T-helper 2 cell treated with Interferon-gamma antibody and Interleukin-4, amounts not matched to agents 5 μg/mL and 100 μg/mL, for 36 hours (primary cell): Measurements from ENCODE around the gene ELOVL6.
"Not testable (repeated sequence)": the region's sequence is repeated elsewhere in the genome, so short reads cannot be mapped to it uniquely, and the experiment has no call there.

Experiments used
- DNase-seq: peaks from one replicate; pipeline ENCODE4 v3.0.0; 2021; ENCODE audit warnings: low spot score
- H3K27ac Mint-ChIP-seq: one replicate; pipeline ENCODE4 v1.8.0; 2021; ENCODE audit warnings: mild to moderate bottlenecking, mixed read lengths
- H3K27me3 Mint-ChIP-seq: one replicate; pipeline ENCODE4 v1.8.0; 2021; ENCODE audit warnings: low read depth, mixed read lengths
- H3K36me3 Mint-ChIP-seq: one replicate; pipeline ENCODE4 v1.8.0; 2021; ENCODE audit warnings: low read depth, mixed read lengths
- H3K4me1 Mint-ChIP-seq: one replicate; pipeline ENCODE4 v1.8.0; 2021; ENCODE audit warnings: low read depth, mixed read lengths
- H3K4me3 Mint-ChIP-seq: one replicate; pipeline ENCODE4 v1.8.0; 2022; ENCODE audit warnings: mild to moderate bottlenecking, moderate library complexity, mixed read lengths
- H3K9me3 Mint-ChIP-seq: one replicate; pipeline ENCODE4 v1.8.0; 2021; ENCODE audit warnings: mixed read lengths

The ELOVL6 gene

GRCh38 chr4:110198435-110199416, at the start of gene ELOVL6:
TSS of gene ELOVL6 (minus strand) at chr4:110198615. CDS start at chr4:110198335, 280 bp downstream.
- H3K36me3 Mint-ChIP-seq: peaks cover 6% of the 10 kb centered on the region
- peak within 1 kb of the TSS; percentile 100 for H3K27ac Mint-ChIP-seq
- peaks cover 20% of the 10 kb centered on the region for H3K4me1 Mint-ChIP-seq
- no peaks in the 10 kb centered on the region for H3K9me3 Mint-ChIP-seq
- H3K27me3 Mint-ChIP-seq: no peaks in the 10 kb centered on the region
- DNase-seq: peak; percentile 40
- H3K4me3 Mint-ChIP-seq: peak within 1 kb of the TSS; percentile 100

GRCh38 chr4:110248100-110248499, 49.7 kb upstream of the ELOVL6 start:
- H3K4me1 Mint-ChIP-seq: no peaks in the 10 kb centered on the region
- H3K27me3 Mint-ChIP-seq: peaks cover 16% of the 10 kb centered on the region
- H3K36me3 Mint-ChIP-seq: no peaks in the 10 kb centered on the region
- no peak for DNase-seq
- no peak overlapping the region for H3K27ac Mint-ChIP-seq
- no peak overlapping the region for H3K4me3 Mint-ChIP-seq
- no peaks in the 10 kb centered on the region for H3K9me3 Mint-ChIP-seq

- peaks cover 17% of the 10 kb centered on the region for H3K27me3 Mint-ChIP-seq
- H3K4me3 Mint-ChIP-seq: no peak overlapping the region
- no peaks in the 10 kb centered on the region for H3K36me3 Mint-ChIP-seq
- H3K4me1 Mint-ChIP-seq: no peaks in the 10 kb centered on the region
- no peak for DNase-seq
- H3K9me3 Mint-ChIP-seq: no peaks in the 10 kb centered on the region
- H3K27ac Mint-ChIP-seq: no peak overlapping the region
Measured at GRCh38 chr4:110247591-110247990, 49.2 kb upstream of the ELOVL6 start.

- Mint-ChIP-seq H3K27ac (no peak overlapping the region), H3K36me3 (no peaks in the 10 kb centered on the region)
Measured at GRCh38 chr4:110245577-110245976, 47.2 kb upstream of the ELOVL6 start.

GRCh38 chr4:110236324-110236723, 37.9 kb upstream of the ELOVL6 start:
- H3K27ac Mint-ChIP-seq: no peak overlapping the region
- DNase-seq: no peak
- no peaks in the 10 kb centered on the region for H3K4me1 Mint-ChIP-seq
- peaks cover 6% of the 10 kb centered on the region for H3K27me3 Mint-ChIP-seq
- no peak overlapping the region for H3K4me3 Mint-ChIP-seq
- H3K36me3 Mint-ChIP-seq: no peaks in the 10 kb centered on the region
- no peaks in the 10 kb centered on the region for H3K9me3 Mint-ChIP-seq

More at GRCh38 chr4:110245577-110245976, 47.2 kb upstream of the ELOVL6 start:
- DNase-seq: no peak
- Mint-ChIP-seq H3K27me3 (peaks cover 14% of the 10 kb centered on the region), H3K9me3 (no peaks in the 10 kb centered on the region), H3K4me3 (no peak overlapping the region), H3K4me1 (no peaks in the 10 kb centered on the region)

GRCh38 chr4:110233581-110233980, 35.2 kb upstream of the ELOVL6 start:
- H3K27me3 Mint-ChIP-seq, H3K4me3 Mint-ChIP-seq, DNase-seq: not testable (repeated sequence)

GRCh38 chr4:110231869-110232268, 33.5 kb upstream of the ELOVL6 start:
- Mint-ChIP-seq H3K36me3 (no peaks in the 10 kb centered on the region), H3K4me1 (no peaks in the 10 kb centered on the region), H3K27me3 (peaks cover 6% of the 10 kb centered on the region), H3K27ac (no peak overlapping the region), H3K9me3 (no peaks in the 10 kb centered on the region), H3K4me3 (no peak overlapping the region)
- no peak for DNase-seq

More at GRCh38 chr4:110233581-110233980, 35.2 kb upstream of the ELOVL6 start:
- H3K36me3 Mint-ChIP-seq, H3K4me1 Mint-ChIP-seq, H3K27ac Mint-ChIP-seq, H3K9me3 Mint-ChIP-seq: not testable (repeated sequence)

- no peak for DNase-seq
- no peak overlapping the region for H3K27ac Mint-ChIP-seq
- H3K36me3 Mint-ChIP-seq: no peaks in the 10 kb centered on the region
- H3K4me3 Mint-ChIP-seq: no peak overlapping the region
- H3K9me3 Mint-ChIP-seq: no peaks in the 10 kb centered on the region
- peaks cover 3% of the 10 kb centered on the region for H3K4me1 Mint-ChIP-seq
- peaks cover 4% of the 10 kb centered on the region for H3K27me3 Mint-ChIP-seq
Measured at GRCh38 chr4:110229266-110229665, 30.9 kb upstream of the ELOVL6 start.

GRCh38 chr4:110224812-110225211, 26.4 kb upstream of the ELOVL6 start:
- H3K27ac Mint-ChIP-seq: no peak overlapping the region

GRCh38 chr4:110224142-110224541, 25.7 kb upstream of the ELOVL6 start:
- Mint-ChIP-seq H3K4me1 (peaks cover 9% of the 10 kb centered on the region), H3K27me3 (peaks cover 16% of the 10 kb centered on the region), H3K27ac (no peak overlapping the region), H3K36me3 (no peaks in the 10 kb centered on the region), H3K4me3 (no peak overlapping the region), H3K9me3 (no peaks in the 10 kb centered on the region)
- DNase-seq: no peak

More at GRCh38 chr4:110224812-110225211, 26.4 kb upstream of the ELOVL6 start:
- Mint-ChIP-seq H3K36me3 (no peaks in the 10 kb centered on the region), H3K4me1 (peaks cover 8% of the 10 kb centered on the region), H3K27me3 (peaks cover 16% of the 10 kb centered on the region), H3K4me3 (no peak overlapping the region), H3K9me3 (no peaks in the 10 kb centered on the region)
- no peak for DNase-seq

- not testable (repeated sequence) for H3K36me3 Mint-ChIP-seq, H3K27ac Mint-ChIP-seq, H3K4me1 Mint-ChIP-seq, H3K9me3 Mint-ChIP-seq, H3K4me3 Mint-ChIP-seq, DNase-seq
- peaks cover 25% of the 10 kb centered on the region for H3K27me3 Mint-ChIP-seq
Measured at GRCh38 chr4:110218935-110219334, 20.5 kb upstream of the ELOVL6 start.

GRCh38 chr4:110217181-110217580, 18.8 kb upstream of the ELOVL6 start:
- H3K27me3 Mint-ChIP-seq: peaks cover 19% of the 10 kb centered on the region
- not testable (repeated sequence) for H3K4me1 Mint-ChIP-seq, H3K4me3 Mint-ChIP-seq, H3K36me3 Mint-ChIP-seq, DNase-seq, H3K9me3 Mint-ChIP-seq, H3K27ac Mint-ChIP-seq

GRCh38 chr4:110216129-110216528, 17.7 kb upstream of the ELOVL6 start:
- Mint-ChIP-seq H3K27me3 (peaks cover 15% of the 10 kb centered on the region), H3K4me3 (no peak overlapping the region), H3K4me1 (peaks cover 4% of the 10 kb centered on the region), H3K27ac (no peak overlapping the region), H3K36me3 (no peaks in the 10 kb centered on the region), H3K9me3 (peaks cover 6% of the 10 kb centered on the region)
- no peak for DNase-seq

- DNase-seq: no peak
- H3K4me3 Mint-ChIP-seq: no peak overlapping the region
- H3K9me3 Mint-ChIP-seq: no peaks in the 10 kb centered on the region
- H3K36me3 Mint-ChIP-seq: no peaks in the 10 kb centered on the region
- peaks cover 5% of the 10 kb centered on the region for H3K27me3 Mint-ChIP-seq
- peaks cover 1% of the 10 kb centered on the region for H3K4me1 Mint-ChIP-seq
- H3K27ac Mint-ChIP-seq: no peak overlapping the region
Measured at GRCh38 chr4:110211770-110212061, 13.3 kb upstream of the ELOVL6 start.
